ENCODE data around the gene FARS2.

FARS2 gene

GRCh38 chr6:5275497-5275896, 14.2 kb downstream of the FARS2 start:
- peak; percentile 37 for DNase-seq (ENCODE audit: low read depth)
- TF ChIP-seq CTCF (conservative IDR thresholded peaks at IDR 0.05; ENCODE audit: low read depth, low read length) = no peak
- no peak overlapping the region for H3K4me3 ChIP-seq (ENCODE audit: low read depth, low read length)

- no peak overlapping the region for H3K4me3 ChIP-seq (ENCODE audit: low read depth, low read length)
- no peak for DNase-seq (ENCODE audit: low read depth)
- no peak for TF ChIP-seq CTCF (conservative IDR thresholded peaks at IDR 0.05; ENCODE audit: low read depth, low read length)
These were observed 15.3 kb downstream of the FARS2 start for GRCh38 chr6:5276581-5276980.

GRCh38 chr6:5277589-5277988, 16.3 kb downstream of the FARS2 start:
- no peak for DNase-seq (ENCODE audit: low read depth)
- no peak for TF ChIP-seq CTCF (conservative IDR thresholded peaks at IDR 0.05; ENCODE audit: low read depth, low read length)
- no peak overlapping the region for H3K4me3 ChIP-seq (ENCODE audit: low read depth, low read length)

GRCh38 chr6:5278047-5278446, 16.7 kb downstream of the FARS2 start:
- no peak overlapping the region for H3K4me3 ChIP-seq (ENCODE audit: low read depth, low read length)
- no peak for TF ChIP-seq CTCF (conservative IDR thresholded peaks at IDR 0.05; ENCODE audit: low read depth, low read length)
- no peak for DNase-seq (ENCODE audit: low read depth)

GRCh38 chr6:5278565-5279120, 17.3 kb downstream of the FARS2 start:
- H3K4me3 ChIP-seq (ENCODE audit: low read depth, low read length) = no peak overlapping the region
- no peak for DNase-seq (ENCODE audit: low read depth)
- no peak for TF ChIP-seq CTCF (conservative IDR thresholded peaks at IDR 0.05; ENCODE audit: low read depth, low read length)

GRCh38 chr6:5279891-5280338, 18.6 kb downstream of the FARS2 start:
- no peak for DNase-seq (ENCODE audit: low read depth)
- no peak for TF ChIP-seq CTCF (conservative IDR thresholded peaks at IDR 0.05; ENCODE audit: low read depth, low read length)
- no peak overlapping the region for H3K4me3 ChIP-seq (ENCODE audit: low read depth, low read length)

GRCh38 chr6:5280920-5281319, 19.6 kb downstream of the FARS2 start:
- TF ChIP-seq CTCF (conservative IDR thresholded peaks at IDR 0.05; ENCODE audit: low read depth, low read length) = no peak
- DNase-seq (ENCODE audit: low read depth) = no peak
- no peak overlapping the region for H3K4me3 ChIP-seq (ENCODE audit: low read depth, low read length)
